ENCODE data around the gene SH3BP2.

The SH3BP2 gene, protein sequence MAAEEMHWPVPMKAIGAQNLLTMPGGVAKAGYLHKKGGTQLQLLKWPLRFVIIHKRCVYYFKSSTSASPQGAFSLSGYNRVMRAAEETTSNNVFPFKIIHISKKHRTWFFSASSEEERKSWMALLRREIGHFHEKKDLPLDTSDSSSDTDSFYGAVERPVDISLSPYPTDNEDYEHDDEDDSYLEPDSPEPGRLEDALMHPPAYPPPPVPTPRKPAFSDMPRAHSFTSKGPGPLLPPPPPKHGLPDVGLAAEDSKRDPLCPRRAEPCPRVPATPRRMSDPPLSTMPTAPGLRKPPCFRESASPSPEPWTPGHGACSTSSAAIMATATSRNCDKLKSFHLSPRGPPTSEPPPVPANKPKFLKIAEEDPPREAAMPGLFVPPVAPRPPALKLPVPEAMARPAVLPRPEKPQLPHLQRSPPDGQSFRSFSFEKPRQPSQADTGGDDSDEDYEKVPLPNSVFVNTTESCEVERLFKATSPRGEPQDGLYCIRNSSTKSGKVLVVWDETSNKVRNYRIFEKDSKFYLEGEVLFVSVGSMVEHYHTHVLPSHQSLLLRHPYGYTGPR

GRCh38 chr4:2792711-2793585 lies at the start of gene SH3BP2:
SH3BP2 (plus strand) TSS chr4:2793085; CDS start chr4:2820618, 27,533 bp downstream.
- peak in 1 of 3 donors; percentile 58 for DNase-seq (ENCODE audit: low read depth in 2 of 3, low spot score in 1 of 3)

- no peak for DNase-seq (ENCODE audit: low read depth in 2 of 3, low spot score in 1 of 3)
Observed at GRCh38 chr4:2743518-2744445, 49.1 kb upstream of the SH3BP2 start.

DNA sequence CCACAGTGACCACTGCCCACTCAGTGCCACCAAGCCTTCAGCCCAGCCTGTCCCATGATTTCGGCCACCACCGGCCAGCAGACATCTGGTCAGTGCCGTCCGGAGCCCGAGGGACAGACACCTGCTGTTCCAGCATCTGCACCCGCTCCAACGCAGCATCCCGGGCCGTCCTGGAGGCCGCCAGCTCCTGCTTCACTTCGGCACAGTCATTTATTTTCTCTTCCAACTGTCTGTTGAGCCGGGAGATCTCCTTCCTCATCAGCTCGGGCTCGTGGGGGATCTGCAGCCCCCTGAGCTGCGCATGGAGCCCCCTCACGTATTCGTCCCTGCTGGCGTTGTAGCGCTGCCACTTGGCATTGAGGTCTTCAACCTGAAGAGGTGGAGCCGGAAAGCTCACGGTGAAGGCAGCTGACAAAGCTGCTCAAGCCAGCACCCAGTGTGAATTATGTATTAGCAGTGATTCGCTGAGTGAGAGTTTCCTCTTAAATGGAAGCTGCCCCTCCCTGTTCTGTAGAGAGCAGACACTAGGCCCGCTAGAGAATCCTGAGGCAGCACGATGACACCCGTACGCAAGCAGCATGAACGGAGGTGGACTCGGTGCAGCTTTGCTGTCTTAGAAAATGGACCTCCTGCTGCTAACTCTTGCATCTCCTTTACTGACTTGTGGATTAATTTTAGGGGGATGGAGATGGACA lies 48.2 kb upstream of the SH3BP2 start:
- DNase-seq (ENCODE audit: low read depth in 2 of 3, low spot score in 1 of 3) = no peak

DNA sequence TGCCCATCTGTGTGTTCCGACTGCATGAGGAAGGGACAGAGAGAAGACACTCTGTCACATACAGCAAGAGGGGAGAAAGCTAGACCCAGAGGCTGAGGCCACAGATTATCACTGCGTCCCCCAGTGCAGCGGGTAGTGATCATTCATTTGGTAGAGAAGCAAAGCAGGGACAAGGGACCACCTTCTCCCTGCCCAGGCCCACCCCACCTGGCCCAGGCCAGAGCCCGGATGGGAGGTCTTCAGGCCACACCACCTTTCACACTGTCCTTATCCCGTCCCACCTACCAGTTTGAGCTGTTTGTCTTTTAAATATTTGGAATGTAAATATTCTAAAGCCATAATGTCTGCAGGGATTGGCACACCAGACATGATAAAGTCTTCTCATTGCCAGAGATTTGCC lies 47.4 kb upstream of the SH3BP2 start:
- DNase-seq (ENCODE audit: low read depth in 2 of 3, low spot score in 1 of 3) = no peak

DNA sequence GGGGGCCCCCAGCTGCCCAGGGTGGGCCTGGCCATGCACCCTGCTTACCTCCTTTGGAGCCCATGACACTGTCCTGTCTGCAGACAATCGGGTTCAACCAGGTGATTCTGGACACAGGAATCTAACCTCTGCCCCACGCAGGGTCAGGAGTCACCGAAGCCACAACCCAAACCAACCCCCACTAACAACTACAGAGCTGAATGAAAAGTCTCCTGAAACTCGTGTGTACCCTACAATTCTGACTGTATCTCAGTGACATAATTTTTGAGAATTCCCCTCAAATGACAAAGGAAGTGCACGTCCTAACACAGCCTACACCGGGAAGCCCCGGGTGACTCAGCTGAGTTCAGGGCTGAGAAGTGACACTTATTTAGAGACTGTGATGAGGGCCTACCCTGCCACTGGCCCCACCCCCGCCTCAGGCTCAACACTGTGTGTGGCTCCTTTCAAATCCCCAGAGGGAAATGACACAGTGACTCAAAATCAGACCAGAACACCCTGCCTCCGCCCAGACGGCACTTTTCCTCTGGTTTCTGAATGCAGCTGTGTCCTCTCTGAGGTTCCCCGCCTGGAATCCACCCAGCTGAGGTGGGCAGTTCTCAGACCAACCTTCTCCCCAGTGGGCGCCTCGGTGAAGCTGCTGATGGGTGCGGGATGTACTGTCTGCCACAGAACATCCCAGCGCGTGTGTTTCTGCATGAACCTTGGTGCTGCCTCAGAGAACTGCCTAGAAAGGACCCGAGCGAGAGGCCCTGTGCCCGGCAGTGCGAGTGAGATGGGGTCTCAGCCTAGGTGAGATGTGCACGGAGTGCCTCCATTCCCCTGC lies 46.7 kb upstream of the SH3BP2 start:
- peak; percentile 93 to 94 (median 93) for DNase-seq (ENCODE audit: low read depth in 2 of 3, low spot score in 1 of 3)

DNA sequence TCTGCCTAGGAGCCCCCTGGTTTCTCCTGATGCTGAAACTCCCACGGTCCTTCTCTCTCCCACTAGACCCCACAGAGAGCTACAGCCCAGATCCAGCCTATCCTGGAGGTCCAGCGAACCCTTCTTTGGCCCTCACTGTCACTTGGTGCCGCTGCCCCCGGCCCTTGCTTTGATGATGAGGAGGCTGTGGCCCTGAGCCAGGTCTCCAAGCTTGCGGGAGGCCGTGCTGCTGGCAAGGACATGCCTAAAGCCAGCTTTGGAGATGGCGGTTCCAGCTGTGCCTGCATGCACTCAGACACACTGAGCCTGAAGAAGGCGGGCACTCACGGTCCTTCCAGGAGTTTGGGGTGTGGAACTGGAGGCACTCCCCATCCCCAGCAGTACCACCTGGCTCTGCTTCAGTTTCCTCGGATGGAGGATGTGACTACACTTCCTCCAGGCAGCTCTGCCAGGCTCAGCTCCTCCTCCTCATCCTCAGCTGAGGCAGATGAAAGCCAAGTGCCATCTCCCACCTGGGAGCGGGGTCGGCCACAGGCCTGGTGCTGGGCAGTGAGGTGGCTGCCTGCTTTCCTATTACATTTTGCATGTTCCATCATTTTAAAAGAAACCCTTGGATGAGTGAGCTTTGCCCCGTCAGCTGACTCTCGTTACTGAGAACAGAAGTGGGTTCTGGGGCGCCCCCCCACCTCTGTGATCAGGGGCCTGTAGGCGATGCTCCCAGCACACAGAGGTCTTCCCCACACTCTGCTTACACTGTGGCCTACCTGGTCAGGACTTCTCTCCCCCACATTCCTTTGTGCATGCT lies 45.8 kb upstream of the SH3BP2 start:
- no peak for DNase-seq (ENCODE audit: low read depth in 2 of 3, low spot score in 1 of 3)

DNA sequence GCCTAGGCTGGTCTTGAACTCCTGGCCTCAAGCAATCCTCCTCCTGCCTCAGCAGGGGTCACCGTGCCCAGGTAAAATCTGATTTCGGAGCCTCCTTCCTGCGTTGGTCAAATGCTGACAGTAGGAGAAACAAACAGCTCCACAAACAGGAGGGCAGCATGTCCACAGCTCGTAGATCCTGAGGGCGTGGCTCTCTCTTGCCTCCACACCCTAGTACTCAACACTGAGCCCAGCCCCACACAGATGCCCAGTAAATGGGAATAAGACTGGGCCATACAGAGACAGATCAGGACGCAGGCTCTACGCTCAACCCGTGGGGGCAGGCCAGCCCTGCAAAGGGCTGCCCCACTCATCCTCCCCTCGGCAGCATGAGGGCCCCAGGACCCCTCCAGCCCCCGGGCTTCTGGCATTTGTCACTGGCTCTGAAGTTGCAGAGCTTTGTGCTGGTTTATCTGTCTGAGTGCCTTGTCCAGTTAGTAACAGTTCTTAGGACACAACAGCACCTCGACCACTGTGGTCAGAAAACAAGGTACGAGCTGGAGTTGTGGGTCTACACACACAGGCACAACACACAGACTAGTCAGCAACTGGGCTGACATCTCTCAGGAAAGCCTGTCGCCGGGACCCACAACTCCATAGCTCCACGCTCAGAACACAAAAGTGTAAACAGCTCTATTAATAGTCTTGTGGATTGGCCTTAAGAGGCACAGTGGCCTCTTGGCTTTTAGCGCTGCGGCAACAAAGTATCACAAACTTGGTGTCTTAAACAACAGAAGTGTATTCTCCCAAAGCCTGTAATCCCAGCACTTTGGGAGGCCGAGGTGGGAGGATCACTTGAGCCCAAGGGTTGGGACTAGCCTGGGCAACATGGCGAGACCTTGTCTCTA lies 41.9 kb upstream of the SH3BP2 start:
- DNase-seq (ENCODE audit: low read depth in 2 of 3, low spot score in 1 of 3) = no peak

DNA sequence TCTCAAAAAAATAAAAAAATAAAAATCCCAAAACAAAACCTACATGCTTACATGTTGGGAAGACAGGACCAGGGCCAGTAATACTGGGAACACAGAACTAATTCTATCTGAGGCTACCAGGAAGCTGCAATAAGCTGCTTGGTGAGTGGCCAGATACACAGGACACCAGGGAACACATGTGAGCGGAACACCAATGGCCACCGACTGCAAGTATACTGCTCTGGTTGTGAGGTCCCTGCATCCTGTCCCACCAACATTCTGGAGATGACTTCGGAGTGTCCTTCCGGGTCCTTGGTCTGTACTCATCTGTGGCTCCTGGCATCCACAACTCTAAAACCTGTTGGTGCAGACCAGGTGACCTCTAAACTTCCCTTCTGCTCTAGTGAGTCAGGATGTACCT lies 39.4 kb upstream of the SH3BP2 start:
- DNase-seq (ENCODE audit: low read depth in 2 of 3, low spot score in 1 of 3) = no peak

DNA sequence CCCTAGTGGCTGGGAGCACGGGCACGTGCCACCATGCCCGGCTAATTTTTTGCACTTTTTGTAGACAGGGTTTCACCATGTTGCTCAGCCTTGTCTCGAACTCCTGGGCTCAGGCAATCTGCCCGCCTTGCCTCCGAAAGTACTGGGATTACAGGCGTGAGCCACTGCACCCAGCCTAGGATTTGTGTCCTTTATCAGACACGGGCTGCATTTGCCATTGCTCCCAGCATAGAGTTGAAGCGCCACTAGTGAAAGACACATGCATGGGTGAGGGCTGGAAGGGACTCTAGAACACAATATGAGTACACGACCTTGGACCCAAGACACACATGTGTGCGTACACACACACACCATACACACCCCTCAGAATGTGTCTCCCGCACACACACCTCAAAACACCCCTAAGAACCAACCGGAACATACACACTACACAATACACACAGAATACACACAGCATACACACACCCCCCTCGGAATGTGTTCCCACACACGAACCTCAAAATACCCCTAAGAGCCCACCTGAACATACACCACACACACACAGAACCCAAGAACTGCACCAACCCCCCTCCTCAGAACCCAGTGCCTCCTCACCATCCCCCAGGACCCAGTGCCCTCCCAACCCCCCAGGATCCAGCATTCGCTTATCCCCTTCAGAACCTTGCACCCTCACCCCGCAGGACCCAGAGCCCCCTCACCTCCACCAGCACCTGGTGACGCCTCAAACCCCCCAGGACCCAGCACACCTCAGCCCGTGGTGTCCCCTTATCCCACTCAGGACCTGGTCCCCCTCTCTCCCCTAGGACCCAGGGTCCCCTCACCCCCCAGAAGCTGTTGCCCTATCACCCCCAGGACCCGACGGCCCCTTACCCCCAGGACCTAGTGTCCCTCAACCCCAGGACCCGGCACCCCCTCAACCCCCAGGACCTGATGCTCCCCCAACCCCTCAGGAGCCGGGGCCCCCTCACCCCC lies 37.8 kb upstream of the SH3BP2 start:
- no peak for DNase-seq (ENCODE audit: low read depth in 2 of 3, low spot score in 1 of 3)

- DNase-seq (ENCODE audit: low read depth in 2 of 3, low spot score in 1 of 3) = peak; percentile 57 to 75 (median 58)
Observed at GRCh38 chr4:2755821-2756690, 36.8 kb upstream of the SH3BP2 start, which contains the start of gene TNIP2. TNIP2 (minus strand) TSS chr4:2756336; CDS start chr4:2756289, 47 bp downstream.

DNA sequence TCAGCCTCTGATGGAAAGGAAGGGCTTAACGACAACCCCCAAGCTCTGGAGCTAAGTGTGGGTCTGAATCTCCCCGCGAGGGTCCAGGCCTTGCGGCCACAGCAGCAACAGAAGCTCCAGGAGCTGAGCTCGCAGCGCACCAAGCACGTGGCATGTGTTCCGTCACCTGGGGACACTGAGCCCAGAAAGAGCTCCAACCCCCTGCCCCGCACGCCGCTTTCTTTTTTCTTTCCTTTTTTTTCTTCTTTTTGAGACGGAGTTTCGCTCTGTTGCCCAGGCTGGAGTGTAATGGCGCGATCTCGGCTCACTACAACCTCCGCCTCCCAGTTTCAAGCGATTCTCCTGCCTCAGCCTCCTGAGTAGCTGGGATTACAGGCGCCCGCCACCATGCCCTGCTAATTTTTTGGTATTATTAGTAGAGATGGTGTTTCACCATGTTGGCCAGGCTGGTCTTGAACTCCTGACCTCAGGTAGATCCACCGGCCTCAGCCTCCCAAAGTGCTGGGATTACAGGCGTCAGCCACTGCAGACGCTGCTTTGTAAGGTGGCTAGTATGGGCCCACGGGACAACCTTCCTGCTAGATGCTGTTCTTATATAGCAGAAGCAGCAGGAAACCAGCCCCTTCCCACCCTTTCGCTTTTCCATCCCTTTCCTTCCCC lies 36.1 kb upstream of the SH3BP2 start:
- no peak for DNase-seq (ENCODE audit: low read depth in 2 of 3, low spot score in 1 of 3)

GRCh38 chr4:2757426-2757825 lies 35.5 kb upstream of the SH3BP2 start:
- no peak for DNase-seq (ENCODE audit: low read depth in 2 of 3, low spot score in 1 of 3)

GRCh38 chr4:2761035-2761923 lies 31.6 kb upstream of the SH3BP2 start:
- no peak for DNase-seq (ENCODE audit: low read depth in 2 of 3, low spot score in 1 of 3)

DNA sequence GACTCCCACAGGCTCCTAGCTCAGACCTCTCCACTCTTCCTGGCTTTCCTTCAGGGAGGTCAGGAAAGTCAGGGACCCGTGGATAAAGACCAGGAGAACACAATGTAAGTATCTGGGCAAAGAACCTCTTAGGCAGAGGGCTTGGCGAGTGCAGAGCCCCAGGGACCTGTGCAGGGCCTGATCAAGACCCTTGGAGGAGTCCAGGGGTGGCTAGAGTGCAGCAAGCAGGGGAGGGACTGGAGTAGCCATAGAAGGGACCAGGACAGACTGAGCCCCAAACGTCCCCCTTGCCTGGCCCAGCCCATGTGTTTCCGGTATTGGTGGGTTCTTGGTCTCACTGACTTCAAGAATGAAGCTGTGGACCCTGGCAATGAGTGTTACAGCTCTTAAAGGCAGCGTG lies 30.8 kb upstream of the SH3BP2 start:
- DNase-seq (ENCODE audit: low read depth in 2 of 3, low spot score in 1 of 3) = no peak

Data from stimulated activated CD4-positive, alpha-beta T cell treated with anti-CD3 and anti-CD28 coated beads, Interleukin-12 subunit alpha, Interleukin-12 subunit beta, amount 100 ng/mL, for 48 hours (primary cell).